Anterior cingulate cortex (tissue), 58 donors: ENCODE measurements around the gene CDC73.
A peak's percentile ranks its signal among the peaks of the same experiment; 100 is the strongest.
"Not testable (repeated sequence)": the region's sequence is repeated elsewhere in the genome, so short reads cannot be mapped to it uniquely, and the experiment has no call there.

Experiments used
- DNase-seq, 58 donors: peaks; one replicate each; lab custom pipeline; 2025; lab: John Stamatoyannopoulos, UW

CDC73 gene

DNA sequence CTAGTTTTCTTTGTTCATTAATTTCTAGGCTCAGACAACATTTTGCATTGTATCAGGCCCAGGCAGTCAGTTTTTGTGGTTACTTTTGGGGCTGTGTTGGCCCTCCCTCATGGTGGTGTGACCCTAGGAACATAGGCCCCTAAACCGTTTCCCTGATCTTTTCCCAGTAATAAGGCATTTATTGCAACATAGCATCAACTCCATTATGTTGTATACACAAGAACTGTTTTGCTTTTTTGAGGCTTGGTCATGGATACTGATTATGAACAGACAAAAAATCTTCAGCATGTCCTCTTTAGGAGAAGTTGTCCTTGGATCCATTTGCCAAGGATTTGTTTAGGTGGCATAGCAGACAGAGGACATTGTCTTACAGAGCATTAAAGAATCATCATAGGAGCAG, 54.3 kb downstream of the CDC73 start:
- no peak for DNase-seq

DNA sequence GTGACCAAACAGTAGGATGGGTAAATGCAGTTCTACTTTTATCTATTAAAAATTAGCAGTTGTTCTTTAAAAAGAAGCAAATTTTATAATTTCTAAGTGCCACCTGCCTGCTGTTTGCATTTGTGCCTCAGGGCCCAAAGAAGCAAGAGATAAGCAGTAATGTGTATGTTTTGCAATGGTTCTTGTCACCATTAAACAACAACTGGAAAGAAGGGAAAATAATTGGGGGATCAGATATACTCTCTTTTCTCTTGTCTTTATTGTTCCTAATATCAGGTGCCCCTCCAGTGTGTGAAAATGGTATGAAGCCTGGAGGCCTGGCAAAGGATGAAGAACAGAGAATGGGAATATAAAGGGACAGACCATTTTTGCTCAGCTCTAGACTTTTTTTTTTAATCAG, 55.0 kb downstream of the CDC73 start:
- no peak for DNase-seq

DNA sequence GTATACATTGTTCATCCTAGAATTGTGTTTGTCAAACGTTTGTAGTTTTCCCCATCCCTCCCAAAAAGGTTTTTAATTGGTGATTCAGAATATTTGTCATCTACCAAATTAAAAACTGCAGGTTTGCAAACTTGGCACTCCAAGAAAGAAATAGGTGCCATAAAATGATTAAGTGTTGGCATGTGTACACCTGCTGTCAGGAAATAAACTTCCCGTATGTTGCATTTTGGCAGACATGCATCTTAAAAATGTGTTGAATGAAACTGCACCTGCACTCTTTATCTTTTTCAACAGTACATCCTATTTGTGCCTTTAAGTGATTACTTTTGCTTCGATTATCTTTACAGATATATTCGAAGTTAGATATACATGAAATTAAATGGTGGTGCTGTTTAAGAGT, 57.3 kb downstream of the CDC73 start:
- no peak for DNase-seq

GRCh38 chr1:193181536-193181935, 59.7 kb downstream of the CDC73 start:
- DNase-seq, result no peak

DNA sequence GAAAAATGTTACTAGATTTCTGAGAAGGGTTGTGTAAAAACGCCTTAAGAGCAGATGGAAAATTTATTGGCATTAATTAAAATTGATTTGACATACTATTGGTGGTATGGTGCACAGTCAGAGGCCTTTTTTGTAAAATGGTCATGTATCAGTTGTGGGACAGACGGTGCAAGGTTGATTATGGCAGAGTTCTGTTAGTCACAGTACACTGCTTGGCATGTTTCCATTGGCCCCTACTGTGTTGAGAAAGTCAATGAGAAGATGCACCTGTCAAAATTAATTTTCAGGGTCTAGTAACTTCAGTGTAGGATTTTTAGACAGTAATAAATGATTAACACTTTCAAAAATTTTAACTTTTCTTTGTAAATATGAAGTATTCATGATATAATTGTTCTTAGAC, 60.2 kb downstream of the CDC73 start:
- DNase-seq, result peak in 1 of 58 donors; percentile 6

DNA sequence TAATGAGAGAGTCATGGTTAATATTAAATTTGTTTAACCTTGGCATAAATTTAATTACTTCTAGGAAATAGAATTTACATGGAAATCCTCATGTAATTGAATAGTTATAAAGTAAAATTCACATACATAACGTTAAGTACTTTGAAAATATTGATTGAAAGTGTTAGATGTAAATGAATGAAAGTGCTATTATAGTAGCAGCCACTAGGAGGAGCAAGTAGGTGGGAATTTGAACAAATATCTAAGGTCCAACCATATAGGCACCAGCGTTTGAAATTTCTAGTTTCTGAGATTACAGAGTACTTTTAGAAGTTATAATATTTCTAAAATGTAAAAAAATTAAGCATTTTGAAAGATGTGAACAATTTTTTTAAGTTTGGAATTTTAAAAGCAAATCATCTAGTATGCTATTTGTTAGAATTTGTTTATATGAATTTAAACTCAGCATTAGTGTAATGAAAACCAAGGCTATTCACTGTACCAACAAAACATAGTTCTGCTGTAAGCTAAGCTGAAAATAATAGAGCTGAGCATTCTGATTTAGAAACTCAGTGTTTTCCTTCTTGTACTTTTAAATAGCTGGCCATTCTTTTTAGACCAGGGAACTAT, 61.3 kb downstream of the CDC73 start:
- peak in 2 of 58 donors; percentile 18 to 46 for DNase-seq

- no peak for DNase-seq
Measured at GRCh38 chr1:193184776-193185175, 62.9 kb downstream of the CDC73 start.

GRCh38 chr1:193185211-193185610, 63.4 kb downstream of the CDC73 start:
- DNase-seq, result no peak

GRCh38 chr1:193185901-193186731, 64.3 kb downstream of the CDC73 start, which contains the start of gene B3GALT2:
Gene B3GALT2 (minus strand): TSS chr1:193186613. CDS start chr1:193181562, 5,051 bp downstream.
- peak in 44 of 58 donors; percentile 2 to 81 (median 53) for DNase-seq

GRCh38 chr1:193187114-193187513, 65.3 kb downstream of the CDC73 start:
- DNase-seq, result no peak

GRCh38 chr1:193188915-193189314, 67.1 kb downstream of the CDC73 start:
- not testable (repeated sequence) for DNase-seq

- no peak for DNase-seq
Measured at GRCh38 chr1:193189442-193190095, 67.7 kb downstream of the CDC73 start.

DNA sequence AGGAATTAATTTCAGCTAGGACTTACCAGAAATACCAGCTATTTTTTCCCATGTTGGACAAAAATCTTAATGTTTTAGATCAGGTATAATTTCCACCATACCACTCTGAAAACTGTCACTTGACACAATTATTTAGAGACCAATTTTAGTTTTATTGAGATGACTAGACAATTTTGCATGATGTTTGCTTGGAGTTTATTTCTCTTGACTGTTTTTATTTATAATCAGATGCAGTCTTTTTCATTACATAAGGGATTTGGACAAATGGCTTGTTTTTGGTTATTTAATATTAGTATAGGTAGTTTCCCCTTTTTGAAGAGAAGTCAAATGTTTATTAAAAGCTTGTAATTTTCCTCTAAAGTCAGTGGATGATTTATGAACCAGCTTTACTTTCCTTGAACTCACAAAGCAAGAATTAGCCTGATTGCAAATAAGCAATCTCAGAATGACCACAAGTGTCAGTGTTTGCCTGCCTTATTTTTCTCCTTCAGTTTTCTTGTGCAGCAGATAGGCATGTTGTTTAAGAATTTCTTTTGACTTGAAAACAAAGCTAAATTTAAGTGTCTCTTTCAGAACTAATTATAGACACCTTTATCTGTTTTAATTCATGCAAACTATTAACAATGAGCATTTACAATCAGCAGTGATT, 68.4 kb downstream of the CDC73 start:
- peak in 1 of 58 donors; percentile 12 for DNase-seq

DNA sequence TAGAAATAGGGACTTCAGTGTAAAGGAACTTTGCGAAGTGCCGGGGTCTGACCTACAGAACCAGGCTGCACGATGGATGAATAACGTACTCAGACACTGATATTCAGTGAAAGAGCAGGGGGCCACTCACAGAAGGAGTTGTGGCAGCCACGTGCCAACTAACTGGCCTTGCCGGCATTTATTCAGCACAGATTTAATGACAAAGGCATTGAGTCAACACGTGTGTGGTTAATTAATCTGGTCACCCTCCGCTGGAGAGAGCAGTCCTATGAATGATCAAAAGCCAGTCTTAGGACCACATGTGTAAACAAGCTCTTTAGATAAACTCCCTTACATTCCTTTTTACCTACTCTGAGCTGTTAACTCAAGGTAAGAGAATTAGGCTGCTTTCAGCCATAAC, 70.8 kb downstream of the CDC73 start:
- DNase-seq, result no peak

DNA sequence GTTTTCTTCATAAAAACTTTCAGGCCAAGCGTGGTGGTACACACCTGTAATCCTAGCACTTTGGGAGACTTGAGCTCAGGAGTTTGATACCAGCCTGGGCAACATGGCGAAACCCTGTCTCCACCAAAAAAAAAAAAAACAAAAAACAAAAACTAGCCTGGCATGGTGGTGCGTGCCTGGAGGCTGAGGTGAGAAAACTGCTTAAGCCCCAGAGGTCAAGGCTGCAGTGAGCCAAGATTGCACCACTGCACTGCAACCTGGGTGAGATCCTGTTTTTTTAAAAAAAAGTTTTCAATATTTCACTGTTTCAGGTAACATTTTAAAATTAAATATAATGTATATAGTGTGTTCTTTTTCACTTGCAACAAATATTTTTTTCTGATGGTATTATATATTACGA, 78.1 kb downstream of the CDC73 start:
- DNase-seq, result no peak

DNA sequence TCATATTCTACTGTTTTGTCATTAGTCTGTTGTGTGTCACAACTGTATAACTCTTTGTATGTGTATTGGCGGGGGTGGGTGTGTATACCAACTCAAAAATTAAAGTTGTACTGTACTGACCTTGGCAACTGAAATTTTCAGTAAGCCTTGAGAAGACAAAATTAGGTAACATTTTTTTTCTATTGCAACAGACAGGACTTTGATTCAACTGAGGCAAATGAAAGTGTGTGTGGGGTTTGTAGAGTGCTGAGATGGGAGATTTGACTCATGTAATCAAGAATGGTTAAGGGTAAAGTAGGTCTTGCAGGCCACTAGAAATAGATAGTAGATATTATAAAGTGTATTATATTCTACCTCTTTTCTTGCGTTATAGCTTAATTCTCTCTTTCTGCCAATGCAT, 79.2 kb downstream of the CDC73 start:
- DNase-seq, result no peak

DNA sequence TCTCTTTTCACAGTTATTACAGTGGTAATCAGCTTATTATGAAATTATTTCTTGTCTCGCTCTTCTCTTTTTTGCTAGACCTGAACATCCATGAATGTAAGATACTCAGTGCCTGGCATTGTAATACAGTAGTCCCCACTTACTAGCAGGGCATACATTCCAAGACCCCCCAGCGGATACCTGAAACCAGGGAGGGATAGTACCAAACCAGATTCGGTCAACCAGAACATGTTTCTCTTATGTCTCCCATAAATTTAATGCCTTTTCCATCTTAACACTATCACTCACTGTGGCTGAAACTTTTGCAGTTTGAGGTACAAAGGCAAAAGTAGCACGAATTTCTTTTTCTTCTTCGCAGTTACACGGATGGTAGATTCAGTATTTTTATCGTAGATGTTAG, 89.2 kb downstream of the CDC73 start:
- DNase-seq, result no peak

DNA sequence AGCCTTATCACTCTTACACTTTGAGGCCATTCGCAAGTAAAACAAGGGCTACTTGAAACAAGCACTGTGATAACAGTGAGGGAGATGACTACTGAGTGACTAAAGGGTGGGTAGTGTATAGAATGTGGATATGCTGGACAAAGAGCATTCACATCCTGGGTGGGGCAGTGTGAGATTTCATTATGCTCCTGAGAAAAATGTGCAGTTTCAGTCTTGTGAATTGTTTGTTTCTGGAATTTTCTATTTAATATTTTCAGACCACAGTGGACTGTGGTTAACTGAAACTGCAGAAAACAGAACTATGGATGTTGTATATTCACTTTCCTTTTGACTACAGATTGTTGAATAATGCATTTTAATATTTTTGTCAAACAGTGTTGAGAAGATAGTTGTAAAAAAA, 89.7 kb downstream of the CDC73 start:
- no peak for DNase-seq

DNA sequence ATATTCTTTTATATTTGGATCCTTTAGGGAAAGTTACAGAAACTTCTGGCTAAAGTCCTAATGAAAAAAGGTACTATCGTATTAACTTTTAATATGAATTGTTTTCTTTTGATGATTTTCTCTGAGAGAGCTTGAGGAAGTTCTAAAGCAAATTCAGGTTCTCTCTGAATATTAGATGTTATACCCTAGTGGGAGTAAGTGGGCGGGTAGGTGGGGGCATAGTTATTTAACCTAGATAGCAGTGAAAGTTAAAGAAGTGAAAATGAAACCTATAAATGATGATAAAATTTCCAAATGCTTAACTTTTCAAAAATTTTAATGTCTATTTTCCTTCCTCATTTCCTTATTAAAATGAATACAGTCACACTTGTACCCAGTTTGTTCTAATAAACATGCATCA, 90.8 kb downstream of the CDC73 start:
- DNase-seq, result no peak

GRCh38 chr1:193213998-193214397, 92.2 kb downstream of the CDC73 start:
- no peak for DNase-seq

DNA sequence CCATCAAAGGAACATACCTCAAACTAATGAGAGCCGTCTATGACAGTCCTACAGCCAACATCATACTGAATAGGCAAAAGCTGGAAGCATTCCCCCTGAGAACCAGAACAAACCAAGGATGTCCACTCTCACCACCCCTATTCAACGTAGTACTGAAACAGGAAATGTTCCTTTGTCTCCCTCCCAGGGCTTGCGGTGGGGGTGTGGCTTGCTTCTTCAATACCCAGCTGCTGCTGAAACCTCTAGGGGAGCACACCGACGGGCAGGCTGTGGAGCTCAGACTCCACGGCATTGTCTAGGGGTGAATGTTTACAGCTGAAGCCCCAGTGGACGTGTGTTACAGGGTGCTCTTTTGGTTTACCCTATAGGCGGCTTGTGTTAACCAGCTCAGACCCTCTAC, 95.1 kb downstream of the CDC73 start:
- no peak for DNase-seq
